Large intestine (tissue), 3 donors: ENCODE measurements around the gene EPB41L4B. TPM values are rescaled to one million over a fixed set of nuclear protein-coding genes. Genes with fewer than 3 reads are reported as not detected.

ENCODE experiments used
- DNase-seq, 2 donors: peaks; one replicate each; pipeline versions ENCODE4 v3.0.0 to v3.0.0-alpha.2; 2013
- H3K27ac ChIP-seq: one replicate; pipeline ENCODE4 v1.5.1; 2013; ENCODE audit warnings: low read length
- H3K27me3 ChIP-seq: 2 replicates; pipeline ENCODE4 v1.6.1; 2013; ENCODE audit warnings: low read length; ENCODE audit not compliant: control insufficient read depth, insufficient read depth
- H3K36me3 ChIP-seq: 2 replicates; pipeline ENCODE4 v1.6.1; 2013; ENCODE audit warnings: low read length; ENCODE audit not compliant: control insufficient read depth, insufficient read depth
- H3K4me1 ChIP-seq: one replicate; pipeline ENCODE4 v1.6.1; 2013; ENCODE audit warnings: low read length; ENCODE audit not compliant: control insufficient read depth, insufficient read depth
- H3K4me3 ChIP-seq: one replicate; pipeline ENCODE4 v1.5.1; 2013; ENCODE audit warnings: low read length
- H3K9me3 ChIP-seq: one replicate; pipeline ENCODE4 v1.6.1; 2013; ENCODE audit warnings: mild to moderate bottlenecking, low read depth, low read length, moderate library complexity; ENCODE audit not compliant: control insufficient read depth
- WGBS: methylation state at CpG from one replicate; pipeline ENCODE4 v1.1.5; 2013; ENCODE audit warnings: low lambda C conversion rate; ENCODE audit not compliant: insufficient coverage; 5-methylcytosine and 5-hydroxymethylcytosine counted together
- polyA plus RNA-seq: library from polyadenylated mRNA; unstranded; fragments of 120-200 nt; gene quantifications from one replicate; pipeline ENCODE4 v1.2.1, GENCODE V29; 2013

Gene EPB41L4B
- polyA plus RNA-seq, 1 donor: 35.5 TPM

GRCh38 chr9:109213285-109214121 lies 107.4 kb downstream of the EPB41L4B start:
- H3K9me3 ChIP-seq: no peaks in the 10 kb centered on the region
- H3K27me3 ChIP-seq: no peaks in the 10 kb centered on the region
- H3K27ac ChIP-seq: no peak overlapping the region
- DNase-seq: no peak
- H3K4me3 ChIP-seq: no peak overlapping the region
- WGBS: 53% methylated on average over 2 of the region's 11 CpGs
- no peaks in the 10 kb centered on the region for H3K36me3 ChIP-seq
- H3K4me1 ChIP-seq: no peaks in the 10 kb centered on the region

GRCh38 chr9:109212768-109213167 lies 108.1 kb downstream of the EPB41L4B start:
- H3K27me3 ChIP-seq: no peaks in the 10 kb centered on the region
- no peak for DNase-seq
- no peaks in the 10 kb centered on the region for H3K36me3 ChIP-seq
- H3K4me3 ChIP-seq: no peak overlapping the region
- H3K4me1 ChIP-seq: no peaks in the 10 kb centered on the region
- H3K27ac ChIP-seq: no peak overlapping the region
- no CpG with 5 or more reads among the region's 4 CpGs for WGBS
- H3K9me3 ChIP-seq: no peaks in the 10 kb centered on the region

- H3K27ac ChIP-seq: no peak overlapping the region
- no peaks in the 10 kb centered on the region for H3K9me3 ChIP-seq
- no peak overlapping the region for H3K4me3 ChIP-seq
- WGBS: no CpG with 5 or more reads among the region's 2 CpGs
- no peaks in the 10 kb centered on the region for H3K4me1 ChIP-seq
- no peak for DNase-seq
- H3K27me3 ChIP-seq: no peaks in the 10 kb centered on the region
- H3K36me3 ChIP-seq: no peaks in the 10 kb centered on the region
Measured at GRCh38 chr9:109206670-109207069, 114.2 kb downstream of the EPB41L4B start.

- WGBS: no CpG with 5 or more reads among the region's 1 CpG
- no peak overlapping the region for H3K4me3 ChIP-seq
Measured at GRCh38 chr9:109205526-109205925, 115.3 kb downstream of the EPB41L4B start.

GRCh38 chr9:109203761-109204360 lies 117.0 kb downstream of the EPB41L4B start:
- WGBS: no CpG with 5 or more reads among the region's 4 CpGs
- Histone ChIP-seq H3K4me3 (no peak overlapping the region), H3K4me1 (no peaks in the 10 kb centered on the region), H3K36me3 (no peaks in the 10 kb centered on the region), H3K9me3 (no peaks in the 10 kb centered on the region), H3K27ac (no peak overlapping the region), H3K27me3 (no peaks in the 10 kb centered on the region)
- DNase-seq: peak in 1 of 2 donors; percentile 9

More at GRCh38 chr9:109205526-109205925, 115.3 kb downstream of the EPB41L4B start:
- DNase-seq: no peak
- no peaks in the 10 kb centered on the region for H3K36me3 ChIP-seq
- H3K27ac ChIP-seq: no peak overlapping the region
- H3K27me3 ChIP-seq: no peaks in the 10 kb centered on the region
- no peaks in the 10 kb centered on the region for H3K9me3 ChIP-seq
- H3K4me1 ChIP-seq: no peaks in the 10 kb centered on the region

- Histone ChIP-seq H3K36me3 (no peaks in the 10 kb centered on the region), H3K4me3 (no peak overlapping the region), H3K4me1 (no peaks in the 10 kb centered on the region), H3K9me3 (no peaks in the 10 kb centered on the region), H3K27ac (no peak overlapping the region), H3K27me3 (no peaks in the 10 kb centered on the region)
- no CpG with 5 or more reads among the region's 5 CpGs for WGBS
- no peak for DNase-seq
Measured at GRCh38 chr9:109199676-109200075, 121.2 kb downstream of the EPB41L4B start.

GRCh38 chr9:109198736-109199382 lies 122.0 kb downstream of the EPB41L4B start:
- Histone ChIP-seq H3K27me3 (no peaks in the 10 kb centered on the region), H3K27ac (no peak overlapping the region), H3K4me3 (no peak overlapping the region), H3K4me1 (no peaks in the 10 kb centered on the region), H3K36me3 (no peaks in the 10 kb centered on the region), H3K9me3 (no peaks in the 10 kb centered on the region)
- WGBS: no CpG with 5 or more reads among the region's 6 CpGs
- DNase-seq: no peak

GRCh38 chr9:109193974-109194556 lies 126.8 kb downstream of the EPB41L4B start:
- no peaks in the 10 kb centered on the region for H3K9me3 ChIP-seq
- H3K27me3 ChIP-seq: no peaks in the 10 kb centered on the region
- no CpG with 5 or more reads among the region's 11 CpGs for WGBS
- no peaks in the 10 kb centered on the region for H3K36me3 ChIP-seq
- H3K4me3 ChIP-seq: no peak overlapping the region
- no peak overlapping the region for H3K27ac ChIP-seq
- H3K4me1 ChIP-seq: no peaks in the 10 kb centered on the region
- DNase-seq: no peak

- Histone ChIP-seq H3K9me3 (no peaks in the 10 kb centered on the region), H3K27ac (no peak overlapping the region), H3K27me3 (no peaks in the 10 kb centered on the region), H3K36me3 (no peaks in the 10 kb centered on the region), H3K4me1 (no peaks in the 10 kb centered on the region), H3K4me3 (no peak overlapping the region)
- WGBS: no CpG with 5 or more reads among the region's 7 CpGs
- DNase-seq: peak; percentile 30 to 33
Measured at GRCh38 chr9:109192732-109193361, 128.0 kb downstream of the EPB41L4B start.

- H3K4me3 ChIP-seq: no peak overlapping the region
- DNase-seq: no peak
- WGBS: no CpG with 5 or more reads among the region's 9 CpGs
Measured at GRCh38 chr9:109191746-109192145, 129.1 kb downstream of the EPB41L4B start.

More at GRCh38 chr9:109191746-109192145, 129.1 kb downstream of the EPB41L4B start:
- Histone ChIP-seq H3K27me3 (no peaks in the 10 kb centered on the region), H3K27ac (no peak overlapping the region), H3K4me1 (no peaks in the 10 kb centered on the region), H3K9me3 (no peaks in the 10 kb centered on the region), H3K36me3 (no peaks in the 10 kb centered on the region)
